ENCODE measurements around the gene SLK.

The SLK gene

DNA sequence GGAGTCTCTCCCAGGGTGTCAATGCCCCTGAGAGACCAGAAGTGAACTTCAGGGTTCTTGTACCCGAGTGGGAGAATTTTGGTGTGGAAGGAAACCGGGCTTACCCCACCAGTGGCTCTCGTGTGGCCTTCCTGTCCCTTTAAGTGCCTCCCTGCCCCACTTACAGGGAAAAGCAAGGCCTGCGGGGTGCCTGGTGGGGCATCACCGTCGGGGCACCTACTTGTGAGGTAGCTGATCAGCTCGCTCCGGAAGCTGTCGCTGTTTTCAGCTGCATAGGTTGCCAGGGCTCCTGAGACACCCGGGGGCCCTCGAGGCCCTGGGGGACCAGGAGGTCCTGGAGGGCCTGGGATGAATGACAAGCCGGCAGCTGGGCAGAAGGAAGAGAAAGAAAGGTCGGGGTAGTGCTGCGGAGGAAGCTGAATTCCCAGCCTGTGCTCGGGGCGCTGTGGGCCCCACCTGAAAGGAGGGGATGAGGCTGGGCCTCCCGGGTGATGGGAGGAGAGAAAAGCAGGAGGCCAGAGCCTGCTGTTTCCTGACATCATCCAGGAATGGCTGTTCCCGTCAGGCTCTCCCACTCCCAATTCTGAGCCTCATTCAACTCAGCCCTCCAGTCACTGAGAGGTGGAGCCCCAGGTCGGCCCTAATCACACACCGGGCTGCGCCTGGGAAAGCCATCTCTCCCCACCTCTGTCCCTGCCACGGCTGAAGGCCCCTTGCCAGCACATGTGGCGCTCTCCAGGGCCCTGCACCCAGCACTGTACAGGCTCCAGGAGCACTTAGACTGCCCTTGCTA lies 67.7 kb downstream of the SLK start:
- Histone ChIP-seq H3K36me3 (peaks cover 3% of the 10 kb centered on the region), H3K4me3 (ENCODE audit: low read depth, low read length) (no peak overlapping the region), H3K9me3 (ENCODE audit: severe bottlenecking) (no peaks in the 10 kb centered on the region), H3K27me3 (ENCODE audit: insufficient read depth, low read depth, severe bottlenecking) (no peaks in the 10 kb centered on the region), H3K27ac (no peak overlapping the region)
- no peak for DNase-seq
- TF ChIP-seq, protein P1, sequence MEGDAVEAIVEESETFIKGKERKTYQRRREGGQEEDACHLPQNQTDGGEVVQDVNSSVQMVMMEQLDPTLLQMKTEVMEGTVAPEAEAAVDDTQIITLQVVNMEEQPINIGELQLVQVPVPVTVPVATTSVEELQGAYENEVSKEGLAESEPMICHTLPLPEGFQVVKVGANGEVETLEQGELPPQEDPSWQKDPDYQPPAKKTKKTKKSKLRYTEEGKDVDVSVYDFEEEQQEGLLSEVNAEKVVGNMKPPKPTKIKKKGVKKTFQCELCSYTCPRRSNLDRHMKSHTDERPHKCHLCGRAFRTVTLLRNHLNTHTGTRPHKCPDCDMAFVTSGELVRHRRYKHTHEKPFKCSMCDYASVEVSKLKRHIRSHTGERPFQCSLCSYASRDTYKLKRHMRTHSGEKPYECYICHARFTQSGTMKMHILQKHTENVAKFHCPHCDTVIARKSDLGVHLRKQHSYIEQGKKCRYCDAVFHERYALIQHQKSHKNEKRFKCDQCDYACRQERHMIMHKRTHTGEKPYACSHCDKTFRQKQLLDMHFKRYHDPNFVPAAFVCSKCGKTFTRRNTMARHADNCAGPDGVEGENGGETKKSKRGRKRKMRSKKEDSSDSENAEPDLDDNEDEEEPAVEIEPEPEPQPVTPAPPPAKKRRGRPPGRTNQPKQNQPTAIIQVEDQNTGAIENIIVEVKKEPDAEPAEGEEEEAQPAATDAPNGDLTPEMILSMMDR (IDR thresholded peaks at IDR 0.05; ENCODE audit: low read depth, low read length), result no peak

DNA sequence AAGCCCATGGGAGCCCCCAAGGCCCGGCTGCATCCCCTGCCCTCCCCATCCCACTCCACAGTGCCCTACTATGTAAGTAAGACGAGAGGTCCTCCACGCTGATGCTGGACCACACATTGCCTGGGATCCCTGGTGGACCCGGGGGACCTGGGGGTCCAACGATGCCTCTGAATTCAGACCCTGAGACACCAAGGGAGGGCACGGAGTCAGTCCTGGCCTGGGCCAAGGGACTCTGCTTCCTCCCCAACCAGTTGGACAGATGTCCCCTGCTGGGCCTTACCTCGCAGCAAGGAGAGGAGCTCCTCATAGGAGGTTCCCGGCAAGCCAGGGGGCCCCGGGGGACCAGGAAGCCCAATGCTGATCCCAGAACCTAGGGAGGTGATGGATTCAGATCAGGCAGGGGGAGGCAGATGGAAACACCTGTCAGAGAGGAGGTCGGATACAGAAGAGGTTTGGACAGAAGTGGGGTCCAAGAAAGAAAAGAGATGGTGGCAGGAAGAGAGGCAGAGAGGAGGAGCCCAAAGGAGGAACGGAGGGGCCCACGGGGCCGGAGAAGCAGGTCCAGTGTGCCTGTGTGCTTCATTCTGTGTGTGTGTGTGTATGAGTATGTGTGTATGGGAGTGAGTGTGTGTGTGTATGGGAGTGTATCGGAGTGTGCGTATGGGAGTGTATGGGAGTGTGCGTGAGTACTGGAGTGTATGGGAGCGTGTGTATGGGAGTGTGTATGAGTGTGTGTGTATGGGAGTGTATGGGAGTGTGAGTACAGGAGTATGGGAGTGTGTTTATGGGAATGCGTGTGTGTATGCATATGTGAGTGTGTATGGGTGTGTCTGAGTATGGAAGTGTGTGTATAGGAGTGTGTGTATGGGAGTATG lies 68.5 kb downstream of the SLK start:
- TF ChIP-seq, protein P1 (IDR thresholded peaks at IDR 0.05; ENCODE audit: low read depth, low read length), result no peak
- H3K4me3 ChIP-seq (ENCODE audit: low read depth, low read length), result no peak overlapping the region
- peaks cover 2% of the 10 kb centered on the region for H3K36me3 ChIP-seq
- H3K27ac ChIP-seq, result no peak overlapping the region
- no peaks in the 10 kb centered on the region for H3K9me3 ChIP-seq (ENCODE audit: severe bottlenecking)
- no peaks in the 10 kb centered on the region for H3K27me3 ChIP-seq (ENCODE audit: insufficient read depth, low read depth, severe bottlenecking)
- DNase-seq, result no peak

DNA sequence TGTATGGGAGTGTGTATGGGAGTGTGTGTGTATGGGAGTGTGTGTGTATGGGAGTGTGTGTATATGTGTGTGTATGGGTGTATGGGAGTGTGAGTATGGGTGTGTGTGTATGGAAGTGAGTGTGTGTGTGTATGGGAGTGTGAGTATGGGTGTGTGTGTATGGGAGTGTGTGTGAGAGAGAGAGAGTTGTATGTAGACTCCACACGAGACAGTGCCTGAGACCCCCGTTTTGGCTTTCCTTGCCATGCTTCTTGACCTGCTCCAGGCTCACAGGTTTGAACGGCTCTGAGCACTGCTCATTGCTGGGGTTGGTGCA lies 69.1 kb downstream of the SLK start:
- TF ChIP-seq, protein P1 (IDR thresholded peaks at IDR 0.05; ENCODE audit: low read depth, low read length), result no peak
- no peaks in the 10 kb centered on the region for H3K9me3 ChIP-seq (ENCODE audit: severe bottlenecking)
- H3K4me3 ChIP-seq (ENCODE audit: low read depth, low read length), result no peak overlapping the region
- no peaks in the 10 kb centered on the region for H3K27me3 ChIP-seq (ENCODE audit: insufficient read depth, low read depth, severe bottlenecking)
- H3K27ac ChIP-seq, result no peak overlapping the region
- H3K36me3 ChIP-seq, result no peaks in the 10 kb centered on the region
- no peak for DNase-seq

DNA sequence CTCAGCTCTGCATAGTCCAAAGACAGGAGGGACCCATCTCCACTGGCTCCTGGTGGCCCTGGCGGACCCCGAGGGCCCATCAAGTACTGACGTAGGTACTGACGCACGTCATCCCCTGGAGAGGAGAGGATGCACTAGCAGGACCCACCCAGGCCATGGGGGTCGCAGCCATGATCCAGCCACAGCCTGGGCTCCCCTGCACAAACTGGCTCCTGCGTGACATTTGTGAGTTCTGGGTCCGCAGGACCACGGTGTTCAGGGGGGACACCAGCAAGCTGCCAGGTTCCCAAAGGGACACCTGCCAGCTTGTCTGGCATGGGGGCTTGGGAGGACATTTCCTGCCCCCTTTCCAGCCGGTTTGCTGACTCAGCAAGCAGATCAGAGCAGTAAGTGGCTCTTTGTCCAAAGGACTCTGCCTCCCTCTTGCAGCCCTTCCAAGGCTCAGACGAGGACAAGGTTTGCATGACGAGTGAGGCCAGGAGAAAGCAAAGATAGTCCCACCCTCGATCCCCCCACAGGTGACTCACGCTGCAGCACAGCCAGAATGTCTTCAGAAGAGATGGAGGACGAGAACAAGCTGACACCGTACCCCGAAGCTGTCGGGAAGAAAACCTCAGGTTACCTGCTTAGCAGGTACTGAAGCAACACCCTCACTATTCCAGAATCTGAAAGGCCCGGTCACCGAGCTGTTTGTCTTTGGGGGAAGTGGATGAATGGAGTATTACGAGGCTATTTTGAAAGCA lies 69.7 kb downstream of the SLK start:
- no peak for DNase-seq
- TF ChIP-seq, protein P1 (IDR thresholded peaks at IDR 0.05; ENCODE audit: low read depth, low read length), result no peak
- no peak overlapping the region for H3K27ac ChIP-seq

DNA sequence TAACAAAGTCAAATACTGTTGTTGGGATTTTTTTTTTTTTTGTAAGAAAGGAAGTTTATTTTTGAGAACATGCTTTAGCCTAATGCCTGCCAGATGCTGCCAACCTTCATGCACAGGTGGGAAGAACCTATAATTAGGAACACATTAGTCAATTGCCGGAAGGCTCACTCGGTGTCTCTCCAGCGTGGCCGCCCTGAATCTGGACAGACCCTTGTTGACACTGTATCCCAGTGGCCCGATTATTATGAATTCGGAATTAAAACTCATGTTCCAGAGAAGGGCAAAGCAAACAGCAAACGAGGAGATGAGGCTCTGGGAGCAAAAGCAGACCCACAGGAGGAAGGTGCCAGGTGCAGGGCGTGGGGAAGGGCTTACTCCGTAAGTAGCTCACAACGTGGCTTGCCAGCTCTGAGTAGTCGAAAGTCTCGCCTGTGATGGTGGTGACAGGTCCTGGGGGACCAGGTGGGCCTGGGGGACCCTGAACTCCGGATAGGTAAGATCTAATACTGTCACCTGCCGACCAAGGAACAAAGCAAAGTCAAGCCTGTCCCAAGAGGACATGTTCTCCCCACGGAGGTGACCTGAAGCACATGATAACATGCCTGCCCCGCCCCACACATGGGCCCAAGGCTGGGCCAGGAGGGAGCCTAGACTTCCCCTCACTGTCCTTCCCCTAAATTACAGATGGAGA lies 70.5 kb downstream of the SLK start:
- TF ChIP-seq, protein P1 (IDR thresholded peaks at IDR 0.05; ENCODE audit: low read depth, low read length), result no peak
- Histone ChIP-seq H3K27me3 (ENCODE audit: insufficient read depth, low read depth, severe bottlenecking) (no peaks in the 10 kb centered on the region), H3K36me3 (no peaks in the 10 kb centered on the region), H3K4me3 (ENCODE audit: low read depth, low read length) (no peak overlapping the region), H3K9me3 (ENCODE audit: severe bottlenecking) (no peaks in the 10 kb centered on the region), H3K27ac (no peak overlapping the region)
- DNase-seq, result no peak

More for the DNA sequence above, 69.7 kb downstream of the SLK start:
- Histone ChIP-seq H3K9me3 (ENCODE audit: severe bottlenecking) (no peaks in the 10 kb centered on the region), H3K27me3 (ENCODE audit: insufficient read depth, low read depth, severe bottlenecking) (no peaks in the 10 kb centered on the region), H3K36me3 (no peaks in the 10 kb centered on the region), H3K4me3 (ENCODE audit: low read depth, low read length) (no peak overlapping the region)

Data from WERI-Rb-1 (cell line).